PFSK-1 (cell line): Measurements from ENCODE around the gene CDK2AP2.

Experiments
- FOXP2 ChIP-seq: optimal IDR thresholded peaks from 2 replicates; pipeline ENCODE3; 2011; ENCODE audit warnings: borderline replicate concordance, control low read depth, inconsistent platforms; ENCODE audit not compliant: insufficient read depth; ENCODE audit errors: extremely low read length, extremely low read depth
- POLR2AphosphoS5 ChIP-seq: IDR thresholded peaks from 2 replicates; pipeline ENCODE4 v1.6.1; 2012; ENCODE audit warnings: low read depth, mild to moderate bottlenecking, control low read depth, low read length, moderate library complexity
- SIN3A ChIP-seq: IDR thresholded peaks from 2 replicates; pipeline ENCODE4 v1.6.1; 2012; ENCODE audit warnings: mild to moderate bottlenecking, low read length, moderate library complexity, borderline replicate concordance; ENCODE audit not compliant: insufficient read depth
- TAF1 ChIP-seq: IDR thresholded peaks from 2 replicates; pipeline ENCODE4 v1.6.1; 2012; ENCODE audit warnings: low read length, control low read depth, borderline replicate concordance; ENCODE audit not compliant: insufficient read depth
- TF ChIP-seq, protein P1 (sequence below), 2 experiments: IDR thresholded peaks; 2 replicates each; pipeline versions ENCODE4 v1.6.1 to v1.8.0; 2011 to 2012; ENCODE audit warnings: low read depth in 2 of 2, low read length in 2 of 2, control low read depth in 1 of 2, inconsistent platforms in 1 of 2, mild to moderate bottlenecking in 1 of 2, moderate library complexity in 1 of 2; ENCODE audit not compliant: insufficient read depth in 1 of 2

The CDK2AP2 gene

DNA sequence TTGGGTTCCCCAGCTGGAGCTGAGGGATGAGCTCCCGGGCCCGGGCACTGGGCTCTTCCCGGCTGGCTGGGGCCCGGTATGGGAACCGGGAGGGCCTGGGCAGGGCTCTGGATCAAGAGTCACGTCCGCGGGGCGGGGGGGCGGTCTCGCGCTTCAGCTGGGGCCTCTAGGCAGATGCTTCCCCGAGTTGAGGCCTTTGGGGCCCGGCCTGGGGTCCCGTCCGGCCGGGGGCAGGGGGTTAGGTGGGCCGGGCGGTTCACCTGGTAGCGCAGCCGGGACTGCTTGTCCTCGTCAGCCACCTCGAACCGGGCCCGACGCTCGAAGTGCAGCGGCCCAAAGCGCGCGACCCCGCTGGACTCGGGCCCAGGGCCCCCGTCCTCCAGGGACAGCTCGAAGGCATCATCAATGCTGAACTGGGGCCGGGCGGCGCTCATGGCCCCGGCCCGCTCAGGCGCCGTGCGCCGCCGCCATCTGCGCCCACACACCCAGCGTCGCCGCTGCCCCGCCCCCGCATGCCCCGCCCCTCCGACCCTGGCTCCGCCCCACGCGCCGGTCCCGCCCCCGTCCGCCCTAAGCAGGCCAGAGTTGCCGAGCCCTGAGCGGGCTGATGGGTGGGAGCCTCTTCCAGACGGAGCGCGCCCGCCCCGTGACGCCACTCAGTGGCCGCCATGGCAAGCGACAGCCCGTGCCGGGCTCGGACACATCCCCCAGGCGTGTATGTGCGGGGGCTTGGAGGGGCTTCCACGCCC is 39.0 kb downstream of the CDK2AP2 start, which contains the start of gene TMEM134:
Gene TMEM134 (minus strand): TSS at position 493 of the 749 bp plus-strand sequence. CDS start 59 bp downstream, at position 434.
- peak; percentile 83 for TF ChIP-seq FOXP2
- 0 out of 2 replicates have a peak, but pooled peaks have one; percentile 75 for TF ChIP-seq TAF1
- TF ChIP-seq SIN3A = peak; percentile 60; the same call in 1 of the 2 replicates
- TF ChIP-seq, protein P1, sequence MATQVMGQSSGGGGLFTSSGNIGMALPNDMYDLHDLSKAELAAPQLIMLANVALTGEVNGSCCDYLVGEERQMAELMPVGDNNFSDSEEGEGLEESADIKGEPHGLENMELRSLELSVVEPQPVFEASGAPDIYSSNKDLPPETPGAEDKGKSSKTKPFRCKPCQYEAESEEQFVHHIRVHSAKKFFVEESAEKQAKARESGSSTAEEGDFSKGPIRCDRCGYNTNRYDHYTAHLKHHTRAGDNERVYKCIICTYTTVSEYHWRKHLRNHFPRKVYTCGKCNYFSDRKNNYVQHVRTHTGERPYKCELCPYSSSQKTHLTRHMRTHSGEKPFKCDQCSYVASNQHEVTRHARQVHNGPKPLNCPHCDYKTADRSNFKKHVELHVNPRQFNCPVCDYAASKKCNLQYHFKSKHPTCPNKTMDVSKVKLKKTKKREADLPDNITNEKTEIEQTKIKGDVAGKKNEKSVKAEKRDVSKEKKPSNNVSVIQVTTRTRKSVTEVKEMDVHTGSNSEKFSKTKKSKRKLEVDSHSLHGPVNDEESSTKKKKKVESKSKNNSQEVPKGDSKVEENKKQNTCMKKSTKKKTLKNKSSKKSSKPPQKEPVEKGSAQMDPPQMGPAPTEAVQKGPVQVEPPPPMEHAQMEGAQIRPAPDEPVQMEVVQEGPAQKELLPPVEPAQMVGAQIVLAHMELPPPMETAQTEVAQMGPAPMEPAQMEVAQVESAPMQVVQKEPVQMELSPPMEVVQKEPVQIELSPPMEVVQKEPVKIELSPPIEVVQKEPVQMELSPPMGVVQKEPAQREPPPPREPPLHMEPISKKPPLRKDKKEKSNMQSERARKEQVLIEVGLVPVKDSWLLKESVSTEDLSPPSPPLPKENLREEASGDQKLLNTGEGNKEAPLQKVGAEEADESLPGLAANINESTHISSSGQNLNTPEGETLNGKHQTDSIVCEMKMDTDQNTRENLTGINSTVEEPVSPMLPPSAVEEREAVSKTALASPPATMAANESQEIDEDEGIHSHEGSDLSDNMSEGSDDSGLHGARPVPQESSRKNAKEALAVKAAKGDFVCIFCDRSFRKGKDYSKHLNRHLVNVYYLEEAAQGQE (IDR thresholded peaks at IDR 0.05; ENCODE audit: insufficient read depth in 1 of 2, low read depth in 2 of 2, low read length in 2 of 2) = 0 out of 4 replicates have a peak, but pooled peaks of 1 of the 2 experiments have one; percentile 27
- peak; percentile 84 for TF ChIP-seq POLR2AphosphoS5

GRCh38 chr11:67468456-67468758 is 39.6 kb downstream of the CDK2AP2 start:
- no peak for TF ChIP-seq SIN3A
- TF ChIP-seq FOXP2 = no peak
- no peak for TF ChIP-seq POLR2AphosphoS5
- no peak for TF ChIP-seq TAF1
- TF ChIP-seq, protein P1 (IDR thresholded peaks at IDR 0.05; ENCODE audit: insufficient read depth in 1 of 2, low read depth in 2 of 2, low read length in 2 of 2) = no peak

DNA sequence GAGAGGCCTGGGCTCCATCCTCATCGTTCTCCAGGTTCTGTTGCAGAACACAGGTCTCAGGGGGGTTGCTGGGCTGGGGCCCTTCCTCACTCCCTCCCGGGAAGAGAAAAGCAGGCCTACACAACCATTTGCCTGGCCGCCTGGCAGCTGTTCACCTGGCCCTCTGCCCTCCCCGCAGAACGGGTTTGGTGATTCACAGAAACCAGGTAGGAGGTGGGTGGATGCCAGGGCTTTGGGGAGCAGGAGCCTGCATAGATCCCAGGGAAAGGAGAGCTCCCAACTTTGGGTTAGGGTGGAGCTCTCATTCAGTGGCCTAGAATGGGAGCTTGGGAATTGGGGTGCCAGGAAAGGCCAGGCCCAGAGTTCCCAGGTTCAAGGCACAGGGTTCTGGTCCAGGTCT is 39.9 kb downstream of the CDK2AP2 start:
- TF ChIP-seq SIN3A = no peak
- TF ChIP-seq FOXP2 = no peak
- no peak for TF ChIP-seq TAF1
- TF ChIP-seq POLR2AphosphoS5 = no peak
- TF ChIP-seq, protein P1 (IDR thresholded peaks at IDR 0.05; ENCODE audit: insufficient read depth in 1 of 2, low read depth in 2 of 2, low read length in 2 of 2) = no peak

DNA sequence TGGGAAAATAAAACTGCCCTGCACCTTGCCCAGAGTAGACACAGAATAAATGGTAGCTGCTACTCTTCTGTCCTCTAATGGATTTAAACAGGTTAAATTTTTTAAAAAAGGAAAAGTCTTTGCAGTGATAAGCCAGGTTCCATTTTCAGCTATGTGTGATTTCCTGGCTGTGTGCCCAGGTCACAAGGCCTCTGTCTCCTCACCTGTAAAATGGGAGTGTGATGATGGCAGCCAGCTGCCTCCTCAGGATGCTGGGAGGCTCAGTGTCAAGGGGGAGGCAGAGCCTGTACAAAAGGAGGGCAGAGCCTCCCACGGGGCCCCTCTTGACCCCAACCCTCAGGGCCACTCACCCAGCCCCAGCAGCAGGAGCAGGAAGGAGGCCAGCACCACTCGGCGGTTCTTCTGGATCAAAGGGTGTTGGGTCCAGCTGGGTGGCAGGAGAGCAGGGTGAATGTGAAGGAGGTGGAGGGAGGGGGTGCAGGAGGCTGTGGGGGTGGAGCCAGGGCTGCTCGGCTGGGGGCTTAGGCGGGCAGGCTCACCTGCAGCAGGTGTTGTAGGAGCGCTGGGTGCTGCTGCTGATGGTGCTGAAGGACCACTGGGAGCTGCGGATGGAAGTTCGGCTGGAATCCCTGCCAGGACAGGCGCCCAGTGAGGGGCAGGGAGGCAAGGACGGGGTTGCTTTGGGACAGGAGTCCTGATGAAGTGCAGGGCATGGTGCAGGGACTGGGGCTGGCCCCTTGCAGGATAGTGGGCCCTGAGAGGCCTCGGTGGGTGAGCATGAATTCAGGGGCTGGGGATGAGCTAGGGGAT is 40.8 kb downstream of the CDK2AP2 start:
- no peak for TF ChIP-seq TAF1
- no peak for TF ChIP-seq SIN3A
- TF ChIP-seq, protein P1 (IDR thresholded peaks at IDR 0.05; ENCODE audit: insufficient read depth in 1 of 2, low read depth in 2 of 2, low read length in 2 of 2) = no peak
- no peak for TF ChIP-seq POLR2AphosphoS5
- TF ChIP-seq FOXP2 = no peak
